Urinary bladder (tissue), 4 donors: ENCODE data around the gene ANGEL2. TPM values are rescaled to one million over a fixed set of nuclear protein-coding genes. Genes with fewer than 3 reads are reported as not detected.

Source experiments
- DNase-seq: peaks from one replicate; pipeline ENCODE4 v3.0.0-alpha.2; 2015; ENCODE audit errors: extremely low spot score
- H3K27ac ChIP-seq: one replicate; pipeline ENCODE4 v1.5.1; 2013; ENCODE audit warnings: low read depth, mild to moderate bottlenecking, moderate library complexity
- H3K36me3 ChIP-seq: one replicate; pipeline ENCODE4 v1.6.1; 2013; ENCODE audit warnings: mild to moderate bottlenecking, moderate library complexity; ENCODE audit not compliant: insufficient read depth
- H3K4me1 ChIP-seq: one replicate; pipeline ENCODE4 v1.6.1; 2013; ENCODE audit warnings: mild to moderate bottlenecking, moderate library complexity; ENCODE audit not compliant: insufficient read depth
- H3K4me3 ChIP-seq: one replicate; pipeline ENCODE4 v1.5.1; 2013; ENCODE audit warnings: low read depth, low read length
- WGBS: extraction: QIAGEN DNeasy Blood & Tissue Kit; methylation state at CpG from one replicate; pipeline ENCODE4 v1.1.7; 2013; 5-methylcytosine and 5-hydroxymethylcytosine counted together
- polyA plus RNA-seq: library from polyadenylated mRNA; stranded (reverse); fragments of 200-250 nt; gene quantifications from one replicate; pipeline ENCODE4 v1.2.3, GENCODE V29; 2013
- total RNA-seq: library from RNA; depleted of rRNA; stranded (reverse); fragments of >200 nt; gene quantifications from one replicate; pipeline ENCODE4 v1.2.3, GENCODE V29; 2014
- donor health status: healthy with polysubstance abuse.
- donor health status: healthy.

ANGEL2 gene
- total and polyA plus RNA-seq, 2 donors = 18.6 to 104 TPM

DNA sequence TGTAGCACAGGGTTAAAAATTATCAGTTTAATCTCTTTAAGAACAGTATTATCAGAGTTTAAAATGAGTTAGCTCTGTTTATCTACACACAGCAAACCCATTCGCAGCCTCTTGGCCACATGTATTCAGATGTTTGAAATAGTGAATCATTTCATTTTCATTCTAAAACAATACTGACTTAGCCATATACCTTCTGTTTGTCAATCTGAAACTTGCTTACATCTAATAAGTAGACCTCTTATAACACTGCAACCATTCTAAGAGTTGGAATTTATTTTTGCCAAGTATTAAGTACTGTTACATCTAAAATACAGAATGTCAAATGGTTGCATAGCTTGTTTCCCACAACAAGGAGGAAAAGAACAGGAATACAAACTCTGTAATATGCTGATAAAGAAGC is 25.4 kb downstream of the ANGEL2 start:
- DNase-seq = no peak
- WGBS = 27% methylated on average over 1 of the region's 1 CpG
- no peaks in the 10 kb centered on the region for H3K4me1 ChIP-seq
- H3K36me3 ChIP-seq = no peaks in the 10 kb centered on the region
- H3K4me3 ChIP-seq = no peak overlapping the region
- no peak overlapping the region for H3K27ac ChIP-seq

DNA sequence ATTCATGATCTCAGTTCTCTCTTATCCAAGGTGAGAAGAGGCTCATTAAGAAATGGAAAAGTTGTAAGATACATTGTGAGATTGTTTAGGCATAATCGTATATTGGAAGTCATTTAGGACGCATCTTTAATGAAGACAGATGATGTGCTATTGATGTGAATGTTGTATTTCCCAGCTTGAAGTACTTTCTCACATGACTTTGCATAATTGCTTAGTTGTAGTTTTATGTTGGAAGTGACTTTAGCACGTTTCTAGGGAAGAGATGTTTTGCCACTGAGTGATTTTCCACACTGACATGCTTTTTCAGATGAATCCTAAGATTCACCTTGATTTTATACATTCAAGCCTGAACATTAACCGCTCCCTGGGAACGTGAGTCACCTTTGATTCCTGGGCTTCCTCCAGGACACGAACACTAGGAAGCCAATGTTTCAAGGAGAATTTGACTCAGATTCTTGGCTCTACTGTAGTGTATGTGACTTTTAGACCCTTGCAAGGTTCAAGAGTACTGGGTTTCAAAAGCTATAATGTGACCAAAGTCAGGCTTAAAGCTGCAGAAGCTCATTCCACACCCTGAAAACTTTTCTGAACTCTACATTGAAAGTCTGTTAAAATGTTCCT is 27.9 kb downstream of the ANGEL2 start:
- no peak for DNase-seq
- 71% methylated on average over 6 of the region's 6 CpGs for WGBS
- H3K36me3 ChIP-seq = no peaks in the 10 kb centered on the region
- H3K4me1 ChIP-seq = no peaks in the 10 kb centered on the region
- no peak overlapping the region for H3K4me3 ChIP-seq
- H3K27ac ChIP-seq = no peak overlapping the region

GRCh38 chr1:212986551-212986950 is 29.1 kb downstream of the ANGEL2 start:
- Histone ChIP-seq H3K36me3 (no peaks in the 10 kb centered on the region), H3K27ac (no peak overlapping the region), H3K4me1 (no peaks in the 10 kb centered on the region), H3K4me3 (no peak overlapping the region)
- 93% methylated on average over 2 of the region's 2 CpGs for WGBS
- DNase-seq = no peak

GRCh38 chr1:212984522-212985291 is 31.0 kb downstream of the ANGEL2 start:
- Histone ChIP-seq H3K27ac (no peak overlapping the region), H3K36me3 (no peaks in the 10 kb centered on the region), H3K4me3 (no peak overlapping the region), H3K4me1 (no peaks in the 10 kb centered on the region)
- no peak for DNase-seq
- WGBS = 95% methylated on average over 6 of the region's 6 CpGs

- Histone ChIP-seq H3K27ac (no peak overlapping the region), H3K4me1 (no peaks in the 10 kb centered on the region)
- 89% methylated on average over 3 of the region's 3 CpGs for WGBS
Measured at GRCh38 chr1:212983482-212983881, 32.2 kb downstream of the ANGEL2 start.

GRCh38 chr1:212982430-212983152 is 33.1 kb downstream of the ANGEL2 start:
- Histone ChIP-seq H3K27ac (no peak overlapping the region), H3K4me3 (no peak overlapping the region), H3K36me3 (no peaks in the 10 kb centered on the region), H3K4me1 (no peaks in the 10 kb centered on the region)
- DNase-seq = no peak
- 55% methylated on average over 6 of the region's 6 CpGs for WGBS

More at GRCh38 chr1:212983482-212983881, 32.2 kb downstream of the ANGEL2 start:
- Histone ChIP-seq H3K36me3 (no peaks in the 10 kb centered on the region), H3K4me3 (no peak overlapping the region)
- no peak for DNase-seq

DNA sequence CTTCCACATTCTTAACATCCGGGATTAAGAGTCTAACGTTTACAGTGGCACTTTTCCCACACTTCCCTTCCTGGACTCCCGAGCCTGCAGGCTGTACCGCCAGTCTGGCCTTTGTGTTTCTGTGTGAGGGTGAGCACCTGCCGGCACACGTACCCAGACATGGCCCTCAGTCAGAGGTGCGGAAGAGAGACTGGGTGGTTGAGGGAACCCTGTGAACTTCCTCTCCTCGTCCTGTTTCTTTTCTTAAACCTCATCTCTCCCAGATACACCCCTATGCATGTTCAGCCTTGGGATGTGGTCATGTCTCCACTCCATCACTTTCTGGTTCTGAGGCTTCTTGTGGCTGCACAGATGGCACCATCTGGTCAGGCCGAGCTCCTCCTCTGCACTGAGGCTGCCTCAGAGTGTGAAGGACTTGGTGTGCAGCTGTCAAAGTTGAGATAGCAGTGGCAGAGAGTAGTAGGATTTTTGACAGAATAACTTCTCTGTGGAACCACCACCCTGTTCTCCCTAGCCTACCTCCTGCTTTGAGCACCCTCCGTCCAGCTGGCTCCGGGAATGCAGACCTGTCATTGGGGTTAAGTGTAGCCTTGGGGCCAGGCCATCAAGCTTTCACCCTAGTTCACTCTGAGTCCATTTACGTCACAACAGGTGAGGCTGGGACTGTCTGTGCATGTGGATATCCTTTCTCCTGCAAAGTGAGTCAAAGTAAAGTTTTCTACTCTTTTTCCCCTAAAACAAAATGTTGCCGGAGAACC is 33.9 kb downstream of the ANGEL2 start:
- Histone ChIP-seq H3K36me3 (no peaks in the 10 kb centered on the region), H3K4me3 (no peak overlapping the region), H3K4me1 (no peaks in the 10 kb centered on the region), H3K27ac (no peak overlapping the region)
- DNase-seq = no peak
- WGBS = 67% methylated on average over 13 of the region's 13 CpGs

GRCh38 chr1:212981025-212981495 is 34.6 kb downstream of the ANGEL2 start:
- 34% methylated on average over 11 of the region's 11 CpGs for WGBS
- Histone ChIP-seq H3K4me3 (no peak overlapping the region), H3K27ac (no peak overlapping the region), H3K36me3 (no peaks in the 10 kb centered on the region), H3K4me1 (no peaks in the 10 kb centered on the region)
- peak; percentile 8 for DNase-seq

DNA sequence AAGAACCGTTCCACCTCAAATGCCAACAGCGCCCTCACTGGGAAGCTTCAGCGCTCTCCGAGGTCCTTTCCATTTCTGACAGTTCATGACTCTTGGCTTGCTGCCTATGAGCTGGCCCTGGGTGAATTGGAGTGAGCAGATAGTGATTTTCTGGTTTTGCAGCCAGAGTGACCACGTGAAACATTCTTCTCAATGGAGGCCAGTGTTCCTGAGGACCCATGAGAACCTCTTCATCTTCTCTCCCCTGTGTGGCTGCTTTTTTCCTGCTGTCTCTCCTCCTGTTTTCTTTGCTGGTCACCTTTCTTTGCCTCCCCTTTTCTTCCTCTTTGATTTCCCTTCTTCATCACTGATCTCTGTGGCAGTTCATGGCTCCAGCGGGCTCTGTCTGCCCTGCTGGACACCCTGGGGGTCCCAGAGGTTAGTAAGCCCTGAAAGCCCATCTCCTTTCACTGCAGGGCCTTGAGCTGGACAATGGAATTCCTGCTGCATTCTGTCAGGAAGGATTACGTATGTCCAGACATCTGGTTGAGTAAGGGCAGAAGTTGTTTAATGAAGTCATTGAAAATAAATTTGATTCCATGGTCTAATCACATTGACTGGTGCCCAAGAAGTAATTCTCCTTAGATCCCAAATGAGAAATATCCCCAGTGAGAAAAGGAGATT is 35.4 kb downstream of the ANGEL2 start:
- no peak overlapping the region for H3K4me3 ChIP-seq
- DNase-seq = no peak
- no peaks in the 10 kb centered on the region for H3K4me1 ChIP-seq
- 73% methylated on average over 7 of the region's 7 CpGs for WGBS
- H3K27ac ChIP-seq = no peak overlapping the region
- no peaks in the 10 kb centered on the region for H3K36me3 ChIP-seq

DNA sequence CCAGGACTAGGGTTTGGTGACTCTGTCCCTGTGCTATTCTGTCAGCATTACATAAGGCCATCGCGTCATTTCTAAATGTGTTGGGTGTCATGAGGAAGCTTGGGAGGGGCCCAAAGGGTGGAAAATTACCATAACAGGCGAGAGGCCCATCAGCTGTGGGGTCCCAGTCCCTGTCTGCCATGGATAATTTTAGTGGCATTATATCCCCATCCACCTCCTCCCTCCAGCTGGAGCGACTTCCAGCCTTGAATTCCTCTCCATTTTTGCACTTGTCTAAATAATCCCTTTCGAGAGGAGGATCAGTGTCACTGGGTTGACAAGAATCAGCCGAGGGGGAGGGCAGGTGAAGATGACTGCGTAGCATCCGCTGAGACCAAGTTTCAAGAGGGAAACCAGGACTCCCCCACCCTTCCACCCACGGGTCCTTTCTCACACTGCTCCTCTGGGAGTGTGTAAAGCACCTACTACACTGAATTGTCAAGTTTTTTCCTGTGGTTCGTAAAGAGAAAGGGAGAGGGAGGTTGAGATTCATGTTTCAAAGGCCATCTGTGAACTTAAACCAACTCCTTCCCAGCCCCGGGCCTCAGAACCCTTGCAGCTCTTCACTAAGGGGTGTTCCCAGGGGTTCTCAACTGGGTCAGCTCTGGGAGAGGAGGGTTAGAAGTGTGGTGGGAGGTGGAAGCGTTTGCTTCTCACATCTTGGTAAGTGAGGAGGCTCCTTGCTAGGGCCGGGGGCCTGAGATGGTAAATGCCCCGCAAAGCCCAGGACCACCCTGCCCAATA is 36.1 kb downstream of the ANGEL2 start:
- no peak for DNase-seq
- Histone ChIP-seq H3K27ac (no peak overlapping the region), H3K4me1 (no peaks in the 10 kb centered on the region), H3K36me3 (no peaks in the 10 kb centered on the region), H3K4me3 (no peak overlapping the region)
- 70% methylated on average over 14 of the region's 14 CpGs for WGBS

DNA sequence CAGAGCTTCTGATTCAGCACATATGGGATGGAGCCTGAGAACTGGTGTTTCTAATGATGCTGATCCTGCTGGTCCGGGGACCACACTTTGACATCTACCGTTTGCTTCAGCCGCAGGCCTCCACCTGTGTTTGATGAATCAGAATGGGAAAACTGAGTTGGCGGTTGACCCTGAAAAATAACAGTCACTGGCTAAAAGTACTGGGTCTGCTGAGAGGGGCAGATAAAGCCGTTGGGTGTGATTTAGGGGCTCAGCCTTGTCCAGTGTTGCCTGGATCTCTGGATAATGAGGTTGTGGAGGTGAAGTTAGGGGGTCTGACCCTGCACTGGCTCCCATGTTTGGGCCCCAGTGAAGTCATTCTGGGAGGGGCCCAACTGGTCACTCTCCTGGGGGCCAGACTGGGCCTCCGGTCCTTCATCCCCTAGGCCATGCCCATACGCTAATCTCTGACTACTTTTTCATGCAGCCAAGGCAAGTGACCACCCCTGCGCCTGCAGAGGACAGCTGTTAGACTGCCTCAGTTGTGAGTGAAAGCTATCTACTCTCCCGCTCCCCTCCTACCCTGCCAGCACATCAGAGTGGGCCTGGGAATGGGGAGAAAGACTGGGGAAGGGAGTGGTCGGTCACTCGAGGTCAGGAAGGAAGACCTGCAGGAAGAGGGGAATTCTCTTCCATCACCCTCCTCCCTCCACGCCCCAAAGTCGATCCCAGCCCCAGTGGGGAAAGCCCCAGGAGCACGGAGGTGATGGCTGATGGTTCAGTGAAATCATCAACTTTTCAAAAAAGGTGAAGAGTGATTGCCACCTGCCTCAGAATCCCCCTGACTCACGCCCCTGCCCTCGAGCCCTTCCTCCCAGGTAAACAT is 37.7 kb downstream of the ANGEL2 start:
- no peak for DNase-seq
- Histone ChIP-seq H3K27ac (no peak overlapping the region), H3K4me1 (no peaks in the 10 kb centered on the region), H3K4me3 (no peak overlapping the region), H3K36me3 (no peaks in the 10 kb centered on the region)
- 88% methylated on average over 16 of the region's 16 CpGs for WGBS

- H3K4me1 ChIP-seq = no peaks in the 10 kb centered on the region
- H3K27ac ChIP-seq = no peak overlapping the region
- H3K4me3 ChIP-seq = no peak overlapping the region
- no peak for DNase-seq
- 93% methylated on average over 9 of the region's 9 CpGs for WGBS
- no peaks in the 10 kb centered on the region for H3K36me3 ChIP-seq
Measured at GRCh38 chr1:212976586-212976985, 39.1 kb downstream of the ANGEL2 start.
